Stimulated activated CD8-positive, alpha-beta memory T cell treated with anti-CD3 and anti-CD28 coated beads, Interleukin-15, amount 100 ng/mL, for 24 hours (primary cell): Measurements from ENCODE around the gene FGF21.
"Not testable (repeated sequence)": the region's sequence is repeated elsewhere in the genome, so short reads cannot be mapped to it uniquely, and the experiment has no call there.

ENCODE experiments used
- DNase-seq: peaks from one replicate; pipeline ENCODE4 v3.0.0-alpha.2; 2020; ENCODE audit warnings: low read depth

The FGF21 gene

DNA sequence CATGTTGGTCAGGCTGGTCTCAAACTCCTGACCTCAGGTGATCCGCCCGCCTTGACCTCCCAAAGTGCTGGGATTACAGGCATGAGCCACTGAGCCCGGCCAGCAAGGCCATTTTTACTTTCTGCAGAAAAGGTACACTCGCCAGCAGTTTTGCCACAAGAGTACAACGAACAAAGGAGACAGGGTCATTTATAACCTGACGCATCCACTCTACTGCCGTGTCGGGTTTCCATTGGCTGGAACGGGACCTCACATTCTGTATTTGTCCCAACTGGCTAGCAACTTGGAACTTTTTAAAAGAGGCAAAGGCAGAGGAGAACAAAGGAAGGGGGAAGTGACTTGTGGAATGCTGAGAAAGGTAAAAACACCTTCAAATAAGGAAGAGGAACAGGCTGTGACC, 32.0 kb downstream of the FGF21 start:
- DNase-seq: not testable (repeated sequence)

DNA sequence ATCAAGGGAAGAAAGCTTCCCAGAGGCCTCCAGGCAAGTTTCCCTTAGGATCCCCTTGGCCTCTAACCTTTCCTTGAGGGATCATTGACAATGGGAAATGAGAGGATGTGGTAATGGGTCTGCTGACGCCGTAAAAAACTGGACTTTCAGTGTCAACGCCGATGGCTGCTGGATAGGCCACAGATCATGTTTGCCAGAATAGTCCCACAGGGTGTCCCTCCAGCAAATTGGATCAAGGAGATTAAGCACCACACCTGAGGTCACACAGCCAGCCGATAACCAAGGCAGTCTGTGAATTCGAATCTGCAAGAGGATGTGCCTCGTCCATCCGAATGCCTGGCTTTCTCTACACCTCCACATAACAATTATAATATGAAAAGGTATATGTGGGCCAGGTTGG, 37.9 kb downstream of the FGF21 start:
- no peak for DNase-seq

DNA sequence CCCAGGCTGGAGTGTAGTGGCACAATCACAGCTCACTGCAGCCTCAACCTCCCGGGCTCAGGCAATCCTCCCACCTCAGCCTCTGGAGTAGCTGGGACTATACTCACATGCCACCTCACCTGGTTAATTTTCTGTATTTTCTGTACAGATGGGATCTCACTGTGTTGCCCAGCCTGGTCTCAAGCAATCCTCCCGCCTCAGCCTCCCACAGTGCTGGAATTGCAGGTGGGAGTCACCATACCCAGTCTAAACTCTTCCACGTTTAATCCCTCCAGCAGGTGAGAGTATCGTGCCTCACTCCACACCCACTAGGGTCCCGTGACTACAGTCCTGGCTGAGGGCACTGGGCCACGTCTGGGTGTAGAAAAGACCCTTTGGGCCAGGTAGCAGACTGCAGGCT, 39.0 kb downstream of the FGF21 start:
- DNase-seq: no peak

DNA sequence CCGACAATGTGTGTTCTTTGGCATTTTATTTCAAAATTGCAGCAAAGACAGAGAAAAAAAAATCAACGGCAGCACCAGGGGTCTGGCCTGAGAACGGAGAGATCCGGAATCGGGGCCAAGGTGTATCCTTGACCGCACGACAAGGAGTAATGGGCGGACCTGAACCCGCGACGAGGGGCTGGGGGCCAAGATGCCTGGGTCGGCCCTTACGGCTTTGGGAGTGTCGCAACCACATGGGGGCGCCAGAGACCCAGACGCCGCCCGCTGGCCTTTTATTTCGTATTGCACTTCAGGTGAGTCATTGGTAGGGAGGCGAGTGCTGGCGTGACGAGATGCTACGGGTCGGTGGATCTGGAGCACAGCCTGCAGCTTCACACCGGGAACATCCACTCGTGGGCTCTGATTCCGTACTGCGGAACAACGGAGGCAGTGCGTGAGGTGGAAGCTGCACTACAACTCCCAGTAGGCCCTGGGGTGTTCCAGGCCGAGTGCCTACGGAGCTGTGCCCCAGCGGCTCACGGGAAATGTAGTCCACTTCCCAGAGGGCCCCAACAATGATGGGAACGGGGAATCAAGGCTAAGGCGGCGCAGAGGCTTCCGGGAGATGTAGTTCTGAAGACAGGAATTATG, 39.8 kb downstream of the FGF21 start:
- peak; percentile 74 for DNase-seq

DNA sequence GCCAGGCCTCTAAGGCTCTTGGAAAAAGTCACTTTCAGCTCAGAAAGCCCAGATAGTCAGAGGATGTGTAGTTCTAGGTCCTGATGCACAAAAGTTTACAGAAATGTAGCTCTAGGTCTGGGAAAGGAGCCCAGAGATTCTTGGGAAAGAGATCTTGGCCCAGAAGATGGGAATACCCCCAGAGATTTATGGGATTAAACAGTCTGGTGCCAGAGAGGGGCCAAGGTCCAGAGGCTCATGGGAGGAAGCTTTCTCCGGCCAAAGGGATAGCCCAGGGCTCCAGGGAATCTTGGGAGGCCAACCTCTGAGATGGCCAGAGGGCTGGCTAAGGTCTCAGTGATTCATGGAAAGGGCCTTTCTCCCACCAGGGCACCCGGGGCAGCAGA, 40.4 kb downstream of the FGF21 start:
- no peak for DNase-seq

DNA sequence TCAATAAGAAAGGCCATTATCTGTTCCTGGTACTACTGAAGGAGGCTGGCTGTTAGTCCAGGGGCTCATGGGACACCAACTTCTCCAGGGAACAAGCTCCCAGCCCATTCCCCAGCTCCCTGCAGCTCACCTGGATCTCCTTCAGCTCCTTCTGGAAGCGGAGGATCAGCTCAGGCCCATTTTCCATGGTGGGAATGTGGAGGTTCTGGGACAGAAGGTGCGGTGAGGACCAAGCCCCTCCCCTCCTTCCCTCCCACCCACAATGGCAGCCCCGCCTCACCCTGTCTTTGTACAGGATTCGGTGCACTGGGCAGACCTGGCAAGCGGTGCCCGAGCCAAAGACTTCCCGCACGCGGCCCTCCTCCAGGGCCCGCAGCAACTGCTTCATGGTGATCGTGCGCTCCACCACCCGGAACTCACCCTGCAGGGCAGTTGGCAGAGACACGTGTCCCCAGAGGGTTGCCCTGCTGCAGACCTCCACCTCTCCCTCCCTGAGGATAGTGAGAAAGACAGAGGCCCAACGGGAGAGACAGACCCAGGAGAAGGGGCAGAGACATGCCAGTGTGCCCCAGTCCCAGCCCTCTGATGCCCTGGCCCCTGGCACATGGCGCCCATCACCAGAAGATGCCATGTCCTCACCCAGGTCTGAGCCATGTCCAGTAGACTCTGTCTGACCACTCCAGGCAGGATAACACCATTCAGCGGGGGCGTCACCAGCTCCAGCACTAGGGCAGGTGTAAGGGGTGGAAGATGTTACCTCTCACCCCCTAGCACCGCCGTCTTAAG, 41.2 kb downstream of the FGF21 start:
- DNase-seq: no peak

DNA sequence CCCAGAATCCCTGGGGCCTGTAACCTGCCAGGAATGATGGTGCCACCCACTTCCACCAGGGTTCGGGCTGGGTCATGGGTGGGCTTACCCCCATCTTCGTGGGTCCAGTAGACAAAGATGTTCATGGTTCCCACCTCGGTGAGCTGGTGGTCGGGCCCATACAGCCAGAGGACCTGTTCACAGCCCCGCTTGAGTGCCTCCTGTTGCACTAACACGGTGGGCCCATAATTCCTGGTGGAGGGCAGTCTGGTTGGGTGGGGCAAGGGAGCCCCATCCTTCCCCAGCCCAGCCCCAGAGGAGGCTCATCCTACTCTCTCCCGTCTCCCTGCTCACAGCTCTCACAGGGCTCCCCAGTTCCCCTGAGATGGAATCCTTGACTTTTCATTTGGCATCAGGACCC, 41.8 kb downstream of the FGF21 start:
- no peak for DNase-seq

DNA sequence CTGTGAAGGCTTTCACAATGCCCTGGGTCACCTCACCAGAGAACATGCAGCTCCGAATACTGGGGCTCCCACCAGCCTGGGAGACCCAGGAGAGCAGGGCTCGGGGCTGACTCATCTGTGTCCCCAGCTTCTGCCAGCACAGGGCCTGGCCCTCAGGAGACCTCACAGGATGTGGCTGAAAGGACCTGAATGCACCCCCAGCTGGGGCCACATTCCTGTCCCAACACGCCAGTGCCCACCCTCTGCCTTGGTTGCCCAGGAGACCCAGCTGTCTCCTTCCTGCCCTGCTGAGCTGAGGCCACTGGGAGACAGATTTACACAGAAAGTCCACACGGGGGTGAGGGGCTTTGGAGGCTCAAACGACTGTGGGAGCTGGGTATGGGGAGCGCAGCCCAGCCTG, 43.6 kb downstream of the FGF21 start:
- no peak for DNase-seq

DNA sequence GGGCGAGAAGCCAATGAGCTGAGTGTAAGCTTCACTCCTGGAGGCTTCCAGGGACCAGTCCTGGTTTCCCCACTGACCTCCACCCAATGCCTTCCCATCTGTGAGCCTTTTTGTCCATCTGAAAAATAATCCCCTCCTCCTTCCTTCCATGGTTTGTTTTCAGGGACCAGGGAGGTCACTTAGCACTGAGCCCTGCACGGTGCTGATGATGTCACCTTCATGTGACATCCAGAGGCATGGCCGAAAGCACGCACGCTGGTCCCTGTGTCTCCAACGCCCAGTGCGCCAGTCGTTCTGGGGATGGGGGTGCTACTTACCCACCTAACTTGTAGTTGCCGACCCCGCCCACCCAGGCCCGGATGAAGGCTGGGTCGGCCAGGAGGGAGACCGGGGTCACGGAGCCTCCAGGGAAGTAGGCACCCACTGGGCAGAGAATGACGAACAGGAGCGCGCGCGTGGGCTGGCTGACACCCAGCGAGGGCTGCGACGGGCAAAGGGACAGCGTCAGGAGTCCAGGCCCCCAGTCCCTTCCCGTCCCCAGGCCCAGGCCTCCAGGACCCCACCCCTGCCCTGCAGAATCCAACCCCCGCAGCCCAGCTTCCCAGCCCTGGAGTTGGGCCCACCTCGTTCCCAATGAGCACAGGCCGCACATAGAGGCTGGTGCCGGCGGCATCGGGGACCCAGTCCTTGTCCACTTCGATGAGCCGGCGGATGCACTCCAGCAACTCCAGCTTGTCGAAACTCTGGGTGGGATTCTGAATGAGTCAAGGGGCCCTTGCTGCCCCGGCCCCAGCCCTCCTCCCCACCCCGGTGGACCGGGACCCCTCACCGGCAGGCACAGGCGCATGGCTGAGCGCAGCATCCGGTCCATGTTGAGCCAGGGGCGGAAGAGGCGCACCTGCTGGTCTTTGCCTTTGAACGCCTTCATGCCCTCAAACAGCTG, 44.3 kb downstream of the FGF21 start:
- DNase-seq: no peak

DNA sequence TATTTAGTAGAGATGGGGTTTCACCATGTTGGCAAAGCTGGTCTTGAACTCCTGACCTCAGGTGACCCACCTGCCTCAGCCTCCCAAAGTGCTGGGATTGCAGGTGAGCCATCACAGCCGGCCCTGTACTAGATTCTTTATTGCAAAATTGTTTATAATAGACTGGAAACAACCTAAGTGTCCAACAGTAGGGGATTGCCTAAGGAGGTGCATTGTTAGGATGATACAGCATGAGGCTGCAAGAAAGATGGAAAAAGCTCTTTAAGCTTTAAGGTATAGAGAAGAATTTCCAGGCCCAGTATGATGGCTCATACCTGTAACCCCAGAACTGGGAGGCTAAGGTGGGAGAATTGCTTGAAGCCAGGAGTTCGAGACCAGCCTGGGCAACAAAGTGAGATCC, 47.3 kb downstream of the FGF21 start:
- DNase-seq: no peak

DNA sequence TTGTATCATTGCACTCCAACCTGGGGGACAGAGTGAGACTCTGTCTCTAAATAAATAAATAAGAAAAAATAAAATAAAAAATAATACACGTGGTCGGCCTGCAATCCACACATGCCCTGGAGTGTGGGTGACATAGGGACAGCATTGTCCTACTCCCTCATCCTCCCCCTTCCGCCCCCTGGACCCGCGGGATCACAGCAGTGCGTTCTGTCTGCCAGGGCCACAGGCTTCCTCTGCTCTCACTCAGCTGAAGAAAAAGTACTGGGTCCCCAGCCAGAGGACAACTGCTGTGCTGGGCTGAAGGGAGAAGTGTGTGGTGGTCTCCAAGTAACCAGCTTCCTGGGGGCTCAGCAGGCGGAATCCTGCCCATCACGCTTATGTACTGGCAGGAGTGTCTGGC, 49.2 kb downstream of the FGF21 start:
- no peak for DNase-seq

DNA sequence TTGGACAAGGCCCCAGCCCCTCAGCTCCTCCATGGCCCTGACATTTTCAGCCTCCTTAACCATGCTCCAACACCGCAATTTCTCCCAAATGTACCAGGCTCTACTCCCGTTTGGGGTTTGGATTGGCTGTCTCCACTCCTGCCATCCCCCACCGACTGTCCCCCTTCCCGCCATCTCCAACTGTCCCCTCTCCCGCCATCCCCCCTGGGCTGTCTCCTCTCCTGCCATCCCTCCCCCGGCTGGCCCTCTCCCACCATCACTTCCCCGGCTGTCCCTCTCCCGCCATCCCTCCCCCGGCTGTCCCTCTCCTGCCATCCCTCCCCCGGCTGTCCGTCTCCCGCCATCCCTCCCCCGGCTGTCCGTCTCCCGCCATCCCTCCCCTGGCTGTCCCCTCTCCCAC, 50.1 kb downstream of the FGF21 start:
- no peak for DNase-seq

DNA sequence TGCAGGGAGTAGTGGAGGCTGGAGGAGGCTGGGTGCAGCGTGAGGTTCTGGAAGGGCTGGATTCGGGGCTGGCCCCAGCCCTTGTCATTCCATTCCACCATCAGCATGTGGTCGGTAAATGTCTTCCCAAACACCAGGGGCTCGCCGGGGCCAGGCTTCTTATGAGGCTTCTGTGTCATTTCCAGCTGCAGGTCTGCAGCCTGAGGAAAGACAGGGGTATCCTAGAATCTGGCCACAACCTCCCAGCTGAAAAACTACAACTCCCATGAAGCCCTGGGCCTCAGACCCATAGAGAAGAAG, 51.1 kb downstream of the FGF21 start:
- no peak for DNase-seq

DNA sequence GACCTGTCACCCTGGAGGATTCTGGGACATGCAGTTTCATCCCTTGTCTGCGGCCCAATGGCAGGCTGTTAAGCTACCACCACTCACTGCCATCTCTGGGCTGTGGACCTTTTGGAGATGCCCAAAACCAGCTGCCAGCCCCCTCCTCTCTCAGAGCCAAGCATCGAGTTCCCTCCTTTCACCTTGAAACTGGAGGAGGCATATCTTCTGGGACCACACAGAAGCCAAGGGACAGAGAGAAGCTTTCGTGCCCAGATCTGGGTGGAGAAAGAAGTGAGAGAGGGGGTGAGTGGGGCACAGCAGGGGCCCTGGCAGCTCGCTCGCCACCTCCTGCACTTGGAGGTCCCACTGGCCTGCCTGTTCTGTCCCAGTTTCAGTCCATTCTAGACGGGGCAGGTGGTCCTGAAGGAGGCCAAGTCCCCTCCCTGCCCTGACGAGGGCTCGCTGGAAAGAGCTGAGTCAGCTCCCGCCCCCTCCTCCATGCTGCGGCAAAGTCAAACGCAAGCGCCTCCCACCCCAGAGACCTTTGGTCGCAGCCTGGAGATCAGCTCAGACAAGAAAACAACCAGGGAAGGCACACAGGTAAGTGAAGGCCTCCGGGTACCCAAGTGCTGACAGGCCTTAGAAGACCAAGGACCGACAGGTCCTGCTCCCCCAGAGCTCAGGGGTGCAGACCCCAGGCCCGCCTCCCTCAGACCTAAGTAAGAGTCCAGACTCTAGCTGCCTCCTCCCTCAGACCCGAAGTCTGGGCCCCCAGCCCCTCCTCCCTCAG, 51.7 kb downstream of the FGF21 start:
- no peak for DNase-seq

DNA sequence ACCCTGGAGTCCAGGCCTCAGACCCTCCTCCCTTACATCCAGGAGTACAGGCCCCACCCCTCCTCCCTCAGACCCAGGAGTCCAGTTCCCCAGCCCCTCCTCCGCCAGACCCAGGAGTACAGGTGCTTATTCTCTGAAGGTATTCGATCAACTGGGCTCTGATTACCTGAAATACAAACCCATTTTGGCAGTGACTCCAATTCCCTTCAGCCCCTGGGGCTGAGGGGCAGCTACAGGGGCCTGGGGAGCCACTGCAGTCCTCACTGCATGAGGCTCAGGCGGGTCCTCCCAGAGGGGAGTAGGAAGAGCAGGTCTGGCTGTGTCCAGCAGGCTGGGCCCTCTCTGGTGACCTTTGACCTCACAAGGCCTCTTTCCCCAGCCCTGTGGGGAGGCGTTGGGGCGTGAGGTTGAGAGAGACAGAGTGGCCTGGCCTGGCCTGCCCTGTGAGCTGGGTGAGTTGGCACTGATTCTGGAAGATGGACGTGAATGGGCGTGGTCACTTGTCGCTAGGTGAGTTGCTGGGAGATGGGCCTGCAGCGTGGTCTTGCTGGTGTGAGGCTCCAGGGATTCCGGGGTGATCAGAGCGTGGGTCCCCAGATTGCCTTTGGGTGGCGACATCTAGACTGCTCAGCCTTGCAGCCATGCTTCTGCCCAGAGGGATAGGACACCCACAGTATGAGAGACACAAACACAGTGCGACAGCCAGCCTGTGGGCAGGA, 52.4 kb downstream of the FGF21 start:
- DNase-seq: no peak
